Subcutaneous abdominal adipose tissue (tissue), 5 donors: ENCODE data around the gene LRTM1.

Experiments
- H3K27ac ChIP-seq: one replicate; pipeline ENCODE4 v1.7.0; 2013; ENCODE audit warnings: low read depth, mild to moderate bottlenecking, inconsistent platforms, low read length, moderate library complexity
- H3K27me3 ChIP-seq, 5 donors: one replicate each; pipeline ENCODE4 v1.7.0; 2013; ENCODE audit warnings: low read length in 5 of 5, inconsistent platforms in 1 of 5; ENCODE audit not compliant: control insufficient read depth in 5 of 5, insufficient read depth in 4 of 5
- H3K36me3 ChIP-seq, 5 donors: one replicate each; pipeline ENCODE4 v1.7.0; 2013; ENCODE audit warnings: low read length in 5 of 5; ENCODE audit not compliant: control insufficient read depth in 5 of 5, insufficient read depth in 5 of 5
- H3K4me1 ChIP-seq, 5 donors: one replicate each; pipeline ENCODE4 v1.7.0; 2013; ENCODE audit warnings: low read length in 5 of 5, mild to moderate bottlenecking in 3 of 5, moderate library complexity in 1 of 5; ENCODE audit not compliant: control insufficient read depth in 5 of 5, insufficient read depth in 5 of 5
- H3K4me3 ChIP-seq, 5 donors: one replicate each; pipeline ENCODE4 v1.7.0; 2013; ENCODE audit warnings: low read length in 5 of 5, low read depth in 1 of 5
- H3K9ac ChIP-seq, 5 donors: one replicate each; pipeline ENCODE4 v1.7.0; 2013; ENCODE audit warnings: low read length in 5 of 5, mild to moderate bottlenecking in 4 of 5, moderate library complexity in 3 of 5
- H3K9me3 ChIP-seq, 5 donors: one replicate each; pipeline ENCODE4 v1.7.0; 2013; ENCODE audit warnings: low read length in 5 of 5; ENCODE audit not compliant: control insufficient read depth in 5 of 5
- donor health status: healthy.
- donor health status: healthy.
- donor health status: healthy.
- donor health status: healthy.
- donor health status: healthy.

The LRTM1 gene

DNA sequence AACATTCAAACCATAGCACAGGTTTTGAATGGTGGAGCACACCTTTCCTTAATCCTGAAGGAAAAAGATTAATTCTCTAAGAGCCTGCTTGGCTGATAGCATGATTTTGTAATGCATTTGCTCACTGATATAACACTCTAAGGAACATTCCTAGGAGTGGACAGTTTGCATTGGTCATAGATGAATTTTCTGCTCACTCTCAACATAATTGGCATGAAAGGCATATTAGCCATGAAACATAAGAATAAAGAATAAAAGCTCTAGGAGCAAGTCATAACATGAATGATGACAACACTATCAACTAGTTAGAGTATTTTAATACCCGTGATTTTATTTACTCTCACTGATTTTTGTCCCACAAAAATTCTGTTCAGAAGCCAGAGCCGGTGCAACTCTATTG lies 34.3 kb upstream of the LRTM1 start:
- Histone ChIP-seq H3K9ac (no peak overlapping the region), H3K27ac (no peak overlapping the region), H3K27me3 (no peaks in the 10 kb centered on the region), H3K9me3 (no peaks in the 10 kb centered on the region), H3K4me1 (peaks cover 0 to 14% (median 4%) of the 10 kb centered on the region in 5 donors), H3K4me3 (no peak overlapping the region), H3K36me3 (no peaks in the 10 kb centered on the region)

DNA sequence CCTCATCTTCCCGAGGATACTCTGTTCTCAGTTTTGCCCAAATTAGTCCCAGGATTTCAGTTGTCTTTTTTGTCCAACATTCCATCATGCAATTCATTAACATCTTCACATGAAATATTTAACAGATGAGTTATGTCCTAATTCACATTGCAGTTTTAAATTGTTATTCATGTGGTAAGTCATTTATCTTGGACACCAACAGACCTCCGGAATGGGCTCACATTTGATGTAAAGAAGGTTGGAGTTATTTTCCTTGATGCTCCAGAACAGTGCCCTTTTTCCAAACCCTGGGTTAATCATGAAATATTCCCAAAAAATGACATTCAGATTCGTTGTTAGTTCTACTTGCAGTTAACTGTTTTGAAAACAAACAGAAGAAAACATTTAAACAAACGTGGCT lies 32.8 kb upstream of the LRTM1 start:
- Histone ChIP-seq H3K4me3 (no peak overlapping the region), H3K4me1 (peaks cover 0 to 10% (median 0%) of the 10 kb centered on the region in 5 donors), H3K9ac (no peak overlapping the region), H3K27me3 (peaks cover 0 to under 1% (median 0%) of the 10 kb centered on the region in 5 donors), H3K36me3 (no peaks in the 10 kb centered on the region), H3K9me3 (no peaks in the 10 kb centered on the region), H3K27ac (no peak overlapping the region)

DNA sequence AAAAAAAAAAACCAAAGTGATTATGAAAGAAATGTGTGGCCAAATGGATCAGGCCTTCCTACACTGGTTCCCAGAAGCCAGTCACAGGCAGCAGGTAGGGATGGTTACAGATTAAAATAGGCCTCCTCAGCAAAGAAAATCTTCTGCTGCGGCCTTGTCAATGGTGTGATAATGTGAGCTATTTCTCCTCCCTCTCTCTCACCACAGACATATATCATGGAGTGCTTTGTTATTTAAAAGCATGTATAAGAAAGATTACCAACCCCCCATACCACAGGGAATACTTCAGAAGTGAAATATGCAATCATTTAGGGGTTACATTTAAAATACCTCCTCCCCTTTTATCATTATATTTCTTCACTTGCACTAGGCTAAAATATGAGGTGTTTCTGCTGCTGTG lies 32.2 kb upstream of the LRTM1 start:
- no peak overlapping the region for H3K4me3 ChIP-seq

DNA sequence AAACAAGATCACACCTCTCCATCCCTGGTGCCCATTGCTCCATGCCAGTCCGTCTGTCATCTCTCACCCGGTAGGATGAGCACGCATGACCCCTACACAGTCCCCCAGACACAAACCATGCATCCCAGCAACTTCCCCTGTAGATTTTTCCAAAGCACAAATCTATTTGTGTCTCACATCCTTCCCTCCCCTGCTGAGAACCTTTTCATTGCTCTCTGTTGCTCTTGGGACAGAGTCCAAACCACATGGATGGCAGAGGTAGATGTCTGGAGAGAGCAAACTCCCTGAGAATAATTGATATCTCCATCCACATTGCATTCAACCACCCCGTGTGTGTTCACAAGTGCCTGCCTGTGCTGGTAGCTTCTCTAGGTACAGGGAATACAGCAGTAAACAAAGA lies 29.9 kb upstream of the LRTM1 start:
- H3K9me3 ChIP-seq, result no peaks in the 10 kb centered on the region
- no peaks in the 10 kb centered on the region for H3K36me3 ChIP-seq
- peaks cover 0 to 2% (median 0%) of the 10 kb centered on the region in 5 donors for H3K27me3 ChIP-seq
- no peak overlapping the region for H3K4me3 ChIP-seq
- peaks cover 0 to 2% (median 0%) of the 10 kb centered on the region in 5 donors for H3K4me1 ChIP-seq
- H3K9ac ChIP-seq, result no peak overlapping the region
- H3K27ac ChIP-seq, result no peak overlapping the region

More for the DNA sequence above, 32.2 kb upstream of the LRTM1 start:
- Histone ChIP-seq H3K27me3 (peaks cover 0 to 2% (median 0%) of the 10 kb centered on the region in 5 donors), H3K4me1 (peaks cover 0 to 7% (median 0%) of the 10 kb centered on the region in 5 donors), H3K27ac (no peak overlapping the region), H3K9ac (no peak overlapping the region), H3K36me3 (no peaks in the 10 kb centered on the region), H3K9me3 (no peaks in the 10 kb centered on the region)

DNA sequence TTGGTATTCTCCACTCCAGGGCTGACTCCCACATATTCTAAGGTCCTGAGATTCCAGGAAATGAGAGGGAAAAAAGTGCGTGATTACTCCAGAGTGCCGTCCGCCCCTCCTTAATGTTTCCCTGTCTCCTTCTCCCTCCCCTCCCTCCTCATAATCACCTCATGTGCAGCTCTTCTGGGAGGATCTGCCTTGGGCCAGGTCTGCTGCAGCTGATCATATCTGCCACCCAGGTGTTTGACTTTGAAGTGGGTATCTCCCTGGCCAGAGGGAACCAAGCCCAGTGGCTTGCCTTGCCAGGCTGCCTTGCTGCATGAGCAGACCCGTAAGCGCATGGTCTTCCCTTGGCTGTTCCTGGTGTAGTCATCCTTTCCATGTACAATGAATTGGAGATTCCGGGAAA lies 28.1 kb upstream of the LRTM1 start:
- H3K27ac ChIP-seq, result no peak overlapping the region
- peaks cover 0 to 8% (median 0%) of the 10 kb centered on the region in 5 donors for H3K4me1 ChIP-seq
- H3K27me3 ChIP-seq, result peaks cover 0 to 2% (median 0%) of the 10 kb centered on the region in 5 donors
- H3K9me3 ChIP-seq, result no peaks in the 10 kb centered on the region
- H3K36me3 ChIP-seq, result no peaks in the 10 kb centered on the region
- H3K4me3 ChIP-seq, result no peak overlapping the region
- no peak overlapping the region for H3K9ac ChIP-seq

DNA sequence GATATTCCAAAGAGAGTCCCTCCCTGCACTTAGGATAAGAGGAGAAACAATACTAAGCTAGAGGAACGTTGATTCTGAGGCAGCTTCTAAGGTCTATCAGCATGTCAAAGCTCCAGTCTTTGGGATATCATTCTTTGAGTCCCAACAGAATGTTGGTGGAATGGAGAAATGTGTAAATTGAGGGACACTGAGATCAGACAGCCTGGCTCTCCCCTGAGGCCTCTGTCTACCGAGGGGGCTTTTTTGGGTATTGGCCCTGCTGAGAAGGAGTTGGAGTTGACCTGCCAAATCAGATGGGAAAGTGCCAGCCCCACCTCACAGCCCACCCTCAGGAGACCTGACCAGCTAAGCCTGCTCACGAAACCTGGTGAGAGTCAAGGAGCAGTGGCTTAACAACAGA lies 27.6 kb upstream of the LRTM1 start:
- peaks cover 0 to 8% (median 0%) of the 10 kb centered on the region in 5 donors for H3K4me1 ChIP-seq

DNA sequence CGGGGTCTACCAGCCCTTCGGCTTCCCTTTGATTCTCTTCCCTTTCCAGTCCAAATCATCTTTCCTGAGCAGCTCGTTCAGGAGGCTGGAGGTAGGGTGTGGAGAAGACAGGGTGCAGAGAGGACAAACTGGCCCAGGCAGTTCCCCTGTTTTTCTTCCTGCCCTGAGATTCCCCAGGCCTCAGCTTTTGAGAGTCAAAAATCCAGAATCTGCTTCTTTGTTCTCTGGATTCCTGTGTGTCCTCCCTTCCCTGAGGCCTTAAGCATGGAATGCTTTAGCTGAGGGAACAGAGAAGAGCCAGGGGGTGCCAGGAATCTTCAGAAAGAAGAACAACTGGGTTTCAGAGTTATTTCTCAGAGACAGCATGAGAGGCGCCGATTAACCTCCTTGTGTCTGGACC lies 26.7 kb upstream of the LRTM1 start:
- Histone ChIP-seq H3K4me1 (peaks cover 0 to 8% (median 2%) of the 10 kb centered on the region in 5 donors), H3K9ac (no peak overlapping the region), H3K4me3 (no peak overlapping the region), H3K27me3 (peaks cover 0 to 2% (median 0%) of the 10 kb centered on the region in 5 donors), H3K27ac (no peak overlapping the region), H3K9me3 (no peaks in the 10 kb centered on the region), H3K36me3 (no peaks in the 10 kb centered on the region)

More for the DNA sequence above, 27.6 kb upstream of the LRTM1 start:
- Histone ChIP-seq H3K9me3 (no peaks in the 10 kb centered on the region), H3K4me3 (no peak overlapping the region), H3K27ac (no peak overlapping the region), H3K36me3 (no peaks in the 10 kb centered on the region), H3K9ac (no peak overlapping the region), H3K27me3 (peaks cover 0 to 2% (median 0%) of the 10 kb centered on the region in 5 donors)

DNA sequence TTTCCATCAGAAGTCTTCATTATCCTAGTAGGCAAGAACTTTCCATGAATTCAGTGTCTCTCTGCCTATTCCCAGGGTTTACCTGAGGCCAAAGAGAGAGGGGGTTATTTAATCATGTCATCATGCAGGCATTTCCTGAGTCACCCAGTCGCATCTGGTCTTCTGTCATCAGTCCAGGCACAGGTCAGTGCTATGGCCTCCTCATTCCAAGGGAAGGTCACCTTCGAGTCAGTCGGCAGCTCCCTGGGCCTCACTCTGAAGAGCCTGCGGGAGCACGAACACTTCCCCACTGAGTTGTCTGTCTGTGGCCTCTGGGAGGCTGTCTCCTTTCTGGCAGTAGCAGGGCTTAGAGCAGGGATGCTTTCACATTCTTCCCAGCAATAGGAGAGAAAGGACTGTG lies 26.2 kb upstream of the LRTM1 start:
- Histone ChIP-seq H3K4me3 (no peak overlapping the region), H3K27ac (no peak overlapping the region), H3K4me1 (peaks cover 0 to 8% (median 2%) of the 10 kb centered on the region in 5 donors)

DNA sequence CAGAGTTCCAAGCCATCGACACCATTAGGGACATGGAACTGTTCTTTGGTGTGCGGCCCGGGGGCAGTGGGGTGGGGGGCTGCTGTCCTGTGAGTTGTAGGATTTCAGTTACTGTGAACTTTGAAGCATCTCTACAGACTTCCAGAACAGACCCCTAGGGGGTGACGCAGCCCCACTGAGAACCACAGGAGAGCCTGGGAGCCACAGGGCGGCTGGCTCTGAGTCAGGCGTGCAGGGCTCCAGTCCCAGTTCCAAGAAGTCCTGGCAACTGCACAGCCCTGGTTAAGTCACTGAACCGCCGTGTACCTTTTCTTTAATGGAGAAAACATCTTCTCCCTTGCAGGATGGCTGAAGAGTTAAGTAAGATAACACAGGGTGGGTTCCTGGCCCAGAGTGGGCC lies 23.5 kb upstream of the LRTM1 start:
- Histone ChIP-seq H3K27me3 (peaks cover 0 to 2% (median 0%) of the 10 kb centered on the region in 5 donors), H3K9me3 (no peaks in the 10 kb centered on the region), H3K4me3 (no peak overlapping the region), H3K36me3 (no peaks in the 10 kb centered on the region), H3K27ac (no peak overlapping the region), H3K9ac (no peak overlapping the region), H3K4me1 (peaks cover 0 to 8% (median 2%) of the 10 kb centered on the region in 5 donors)

More for the DNA sequence above, 26.2 kb upstream of the LRTM1 start:
- Histone ChIP-seq H3K9me3 (no peaks in the 10 kb centered on the region), H3K36me3 (no peaks in the 10 kb centered on the region), H3K27me3 (peaks cover 0 to 2% (median 0%) of the 10 kb centered on the region in 5 donors), H3K9ac (no peak overlapping the region)

DNA sequence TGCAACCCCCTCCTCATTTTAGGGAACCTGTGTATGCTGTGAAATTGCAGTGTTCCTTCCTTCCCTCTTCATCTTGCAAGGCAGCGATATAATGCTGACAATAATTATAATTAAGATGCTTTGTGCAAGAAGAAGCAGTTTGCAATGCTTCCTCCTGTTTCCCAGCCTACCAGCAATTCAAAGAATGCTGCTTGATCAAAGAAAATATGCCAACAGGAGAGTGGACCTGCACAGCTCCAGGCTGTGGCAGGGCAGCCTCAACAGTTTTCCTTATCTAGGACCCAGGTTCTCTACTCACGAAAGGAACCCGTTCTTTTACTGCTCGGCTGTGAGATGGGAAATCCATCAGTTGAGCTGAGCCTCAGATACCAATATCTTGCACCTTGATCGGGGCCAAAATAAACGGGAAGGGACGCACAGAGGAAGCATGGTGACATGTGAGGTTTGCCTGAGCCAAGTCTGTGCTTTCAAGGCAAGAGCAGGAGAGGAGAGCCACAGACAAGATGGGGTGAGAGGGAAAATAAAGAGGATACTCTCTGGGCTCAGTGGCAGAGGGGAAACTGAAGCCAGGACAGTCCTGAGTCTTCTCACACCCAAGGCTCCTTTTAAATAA lies 22.6 kb upstream of the LRTM1 start:
- H3K27ac ChIP-seq, result no peak overlapping the region
- no peaks in the 10 kb centered on the region for H3K27me3 ChIP-seq
- H3K9ac ChIP-seq, result no peak overlapping the region
- no peaks in the 10 kb centered on the region for H3K36me3 ChIP-seq
- peaks cover 0 to 8% (median 2%) of the 10 kb centered on the region in 5 donors for H3K4me1 ChIP-seq
- no peak overlapping the region for H3K4me3 ChIP-seq
- H3K9me3 ChIP-seq, result no peaks in the 10 kb centered on the region
